ENCODE data around the gene LCLAT1.
"Not testable (repeated sequence)": the region's sequence is repeated elsewhere in the genome, so short reads cannot be mapped to it uniquely, and the experiment has no call there.

The LCLAT1 gene

GRCh38 chr2:30492185-30492584 lies 45.1 kb downstream of the LCLAT1 start:
- no peak for DNase-seq

DNA sequence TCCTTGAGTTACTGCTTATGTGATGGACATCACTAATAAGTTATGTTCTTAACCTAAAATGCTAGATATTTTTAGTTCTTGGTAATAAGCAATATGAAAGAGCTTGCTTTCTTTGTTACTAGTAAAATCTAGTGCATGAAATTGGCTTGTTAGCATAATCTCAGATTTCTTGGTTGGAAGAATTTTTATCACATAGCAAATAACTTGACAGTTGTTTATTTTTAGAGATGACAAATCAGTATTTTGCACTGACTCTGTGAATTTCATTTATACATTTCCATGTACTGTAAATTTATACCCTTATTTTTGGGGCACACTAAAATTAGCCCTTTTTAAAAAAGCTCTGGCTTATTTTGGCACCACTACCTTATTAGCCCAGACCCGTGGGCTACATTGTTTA lies 45.6 kb downstream of the LCLAT1 start:
- DNase-seq: no peak

DNA sequence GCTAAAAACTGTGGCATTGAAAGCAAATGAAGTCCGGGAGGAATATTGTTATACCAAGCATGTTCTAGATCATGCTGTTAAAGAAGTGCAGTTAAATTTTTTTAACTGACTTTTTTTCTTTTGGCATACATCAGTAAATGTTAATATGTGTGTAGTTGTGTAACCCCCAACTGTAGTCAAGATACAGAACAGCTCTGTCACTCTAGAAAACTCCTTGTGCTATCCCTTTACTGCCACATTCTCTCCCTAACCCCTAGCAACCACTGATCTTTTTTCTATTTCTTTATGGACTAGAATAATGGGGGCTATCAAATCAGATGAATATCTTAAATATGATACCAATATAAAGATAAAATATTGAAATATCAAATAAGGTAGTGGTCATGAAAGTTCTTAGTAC lies 46.4 kb downstream of the LCLAT1 start:
- DNase-seq: no peak

- not testable (repeated sequence) for DNase-seq
These were observed 48.9 kb downstream of the LCLAT1 start for GRCh38 chr2:30495896-30496295.

DNA sequence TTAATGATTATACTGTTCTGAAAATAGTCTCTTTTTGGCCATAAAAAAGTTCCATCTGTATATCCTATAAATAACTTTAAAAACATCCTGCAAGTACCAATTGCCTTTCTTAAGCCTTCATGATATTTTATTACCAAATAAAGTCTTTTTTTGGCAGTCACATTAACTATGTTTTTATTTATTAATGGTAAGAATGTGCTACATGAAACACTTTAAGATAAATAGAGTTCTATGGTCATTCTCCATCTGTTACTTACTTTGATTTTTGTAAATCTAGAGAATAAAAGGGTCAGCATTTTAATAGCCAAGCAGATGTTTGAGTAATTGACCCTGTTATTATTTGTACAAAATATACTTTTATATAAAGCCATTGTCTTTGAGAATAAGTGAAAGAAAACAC lies 52.6 kb downstream of the LCLAT1 start:
- DNase-seq: no peak

GRCh38 chr2:30500699-30501098 lies 53.7 kb downstream of the LCLAT1 start:
- DNase-seq: no peak

GRCh38 chr2:30502310-30502709 lies 55.3 kb downstream of the LCLAT1 start:
- DNase-seq: no peak

DNA sequence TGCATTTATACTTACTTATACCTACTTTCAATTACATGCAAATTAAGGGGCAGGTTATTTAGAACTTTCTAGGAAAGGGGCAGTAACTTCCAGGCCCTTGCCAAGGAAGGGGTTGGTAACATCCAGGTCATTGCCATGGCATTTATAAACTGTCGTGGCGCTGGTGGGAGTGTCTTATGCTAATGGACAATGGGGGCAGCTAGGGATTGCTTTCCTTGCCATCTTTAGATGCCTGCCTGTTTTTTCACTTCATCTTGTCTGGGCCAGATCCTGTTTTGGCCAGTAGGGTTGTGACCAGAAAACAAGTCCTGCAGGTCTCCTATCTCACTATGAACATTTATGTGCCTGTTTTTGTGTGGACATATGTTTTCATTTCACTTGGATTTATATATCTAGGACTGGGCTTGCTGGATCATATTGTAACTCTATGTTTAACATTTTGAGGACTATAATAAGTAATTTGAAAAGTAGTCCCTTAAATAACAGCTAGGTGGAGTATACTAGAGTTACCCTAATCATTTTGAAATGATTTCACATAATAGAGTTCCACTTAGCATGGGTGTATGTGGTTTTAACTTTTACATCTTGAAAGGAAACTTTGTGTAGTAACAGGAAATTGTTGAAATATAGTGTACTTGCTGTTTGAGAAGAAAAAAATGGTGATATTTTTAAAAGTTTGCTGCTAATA lies 56.1 kb downstream of the LCLAT1 start:
- no peak for DNase-seq

GRCh38 chr2:30503695-30504052 lies 56.6 kb downstream of the LCLAT1 start:
- DNase-seq: no peak

DNA sequence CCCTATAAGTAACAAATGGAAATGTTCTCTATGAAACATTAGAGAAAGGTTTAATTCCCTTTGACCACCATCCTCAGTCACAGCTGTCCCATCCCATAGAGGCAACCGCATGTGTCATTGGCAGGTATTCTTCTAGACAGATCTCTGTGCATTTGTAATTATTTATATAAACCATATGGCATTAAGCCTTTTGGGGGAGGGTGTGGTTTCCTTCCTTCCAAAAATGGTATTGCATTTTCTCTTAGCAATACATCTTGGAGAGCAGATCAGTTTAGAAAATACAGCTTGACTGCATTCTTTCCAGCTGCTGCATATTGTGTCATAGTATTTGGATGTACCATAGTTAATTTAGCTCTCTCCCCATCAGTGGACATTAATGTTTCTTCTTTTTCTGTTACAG lies 57.7 kb downstream of the LCLAT1 start:
- no peak for DNase-seq

- no peak for DNase-seq
These were observed 58.6 kb downstream of the LCLAT1 start for GRCh38 chr2:30505500-30506180.

DNA sequence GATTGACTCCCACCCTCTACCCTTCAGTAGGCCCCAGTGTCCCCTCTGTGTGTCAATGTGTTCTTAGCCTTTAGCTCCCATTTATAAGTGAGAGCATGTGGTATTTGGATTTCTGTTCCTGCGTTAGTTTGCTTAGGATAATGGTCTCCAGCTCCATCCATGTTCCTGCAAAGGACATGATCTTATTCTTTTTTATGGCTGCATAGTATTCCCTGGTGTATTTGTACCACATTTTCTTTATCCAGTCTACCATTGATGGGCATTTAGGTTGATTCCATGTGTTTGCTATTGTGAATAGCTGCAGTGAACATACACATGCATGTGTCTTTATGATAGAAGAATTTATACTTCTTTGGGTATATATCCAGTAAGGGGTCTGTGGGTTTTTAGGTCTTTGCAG lies 60.4 kb downstream of the LCLAT1 start:
- DNase-seq: not testable (repeated sequence)

DNA sequence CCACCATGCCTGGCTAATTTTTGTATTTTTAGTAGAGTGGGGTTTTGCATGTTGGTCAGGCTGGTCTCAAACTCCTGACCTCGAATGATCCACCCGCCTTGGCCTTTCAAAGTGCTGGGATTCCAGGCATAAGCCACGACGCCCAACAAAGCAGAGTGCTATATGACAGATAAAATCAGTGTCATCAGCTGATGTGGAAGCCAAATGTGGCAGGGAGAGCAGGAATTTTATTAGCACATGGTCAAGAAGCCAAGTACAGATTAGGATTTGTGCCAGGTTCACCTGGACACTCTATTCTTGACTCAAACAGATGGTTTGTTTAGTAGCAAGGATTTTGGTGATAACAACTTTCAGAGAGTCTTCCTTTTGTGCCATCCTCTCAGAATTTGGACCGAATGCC lies 62.7 kb downstream of the LCLAT1 start:
- DNase-seq: no peak

- DNase-seq: no peak
These were observed 63.4 kb downstream of the LCLAT1 start for GRCh38 chr2:30510409-30510808.

GRCh38 chr2:30511122-30512083 lies 64.4 kb downstream of the LCLAT1 start:
- no peak for DNase-seq

GRCh38 chr2:30512243-30512886 lies 65.3 kb downstream of the LCLAT1 start:
- no peak for DNase-seq

GRCh38 chr2:30513649-30514048 lies 66.6 kb downstream of the LCLAT1 start:
- DNase-seq: not testable (repeated sequence)

DNA sequence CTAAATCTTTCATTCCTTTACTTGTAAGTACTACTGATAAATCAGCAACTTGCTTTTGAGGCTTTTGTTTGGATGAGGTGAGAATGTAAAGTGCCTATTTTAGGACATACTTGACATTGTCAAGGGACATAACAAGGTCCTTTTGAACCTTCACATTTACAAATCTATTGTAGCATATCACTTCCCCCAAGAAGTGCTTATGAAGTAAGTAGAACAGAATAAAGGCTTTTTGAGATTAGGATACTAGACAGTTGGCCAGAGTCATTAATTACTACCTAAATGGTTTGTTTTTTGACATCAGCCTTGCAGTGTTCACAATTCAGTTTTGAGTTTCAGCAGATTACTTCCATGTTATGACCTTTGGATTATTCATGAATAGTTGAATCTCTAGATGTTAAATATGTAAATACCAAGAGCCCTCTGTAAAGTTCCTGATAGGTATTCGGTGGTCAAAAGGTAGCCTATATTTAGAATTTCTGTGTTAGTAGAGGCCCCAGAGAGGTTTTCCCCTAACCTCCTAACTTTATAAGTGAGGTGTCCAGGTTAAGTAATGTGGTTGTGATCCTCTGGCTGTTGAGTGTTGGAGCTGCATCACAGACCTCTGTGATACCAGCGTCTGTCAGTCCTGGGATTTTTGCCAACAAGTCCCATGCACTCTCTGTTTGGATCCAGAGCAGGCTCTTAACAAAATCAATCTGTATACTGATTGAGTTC lies 67.2 kb downstream of the LCLAT1 start:
- DNase-seq: peak; percentile 68

- no peak for DNase-seq
These were observed 67.9 kb downstream of the LCLAT1 start for GRCh38 chr2:30514848-30515435.

DNA sequence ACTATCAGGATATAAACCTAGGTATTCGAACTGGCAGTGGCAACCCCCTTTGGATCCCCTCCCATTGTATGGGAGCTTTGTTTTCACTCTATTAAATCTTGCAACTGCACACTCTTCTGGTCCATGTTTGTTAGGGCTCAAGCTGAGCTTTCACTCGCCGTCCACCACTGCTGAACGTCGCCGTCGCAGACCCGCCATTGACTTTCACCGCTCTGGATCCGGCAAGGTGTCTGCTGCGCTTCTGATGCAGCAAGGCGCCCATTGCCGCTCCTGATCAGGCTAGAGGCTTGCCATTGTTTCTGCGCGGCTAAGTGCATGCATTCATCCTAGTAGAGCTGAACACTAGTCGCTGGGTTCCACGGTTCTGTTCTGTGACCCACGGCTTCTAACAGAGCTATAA lies 69.1 kb downstream of the LCLAT1 start:
- DNase-seq: no peak

- DNase-seq: no peak
These were observed 72.8 kb downstream of the LCLAT1 start for GRCh38 chr2:30519796-30520195.

DNA sequence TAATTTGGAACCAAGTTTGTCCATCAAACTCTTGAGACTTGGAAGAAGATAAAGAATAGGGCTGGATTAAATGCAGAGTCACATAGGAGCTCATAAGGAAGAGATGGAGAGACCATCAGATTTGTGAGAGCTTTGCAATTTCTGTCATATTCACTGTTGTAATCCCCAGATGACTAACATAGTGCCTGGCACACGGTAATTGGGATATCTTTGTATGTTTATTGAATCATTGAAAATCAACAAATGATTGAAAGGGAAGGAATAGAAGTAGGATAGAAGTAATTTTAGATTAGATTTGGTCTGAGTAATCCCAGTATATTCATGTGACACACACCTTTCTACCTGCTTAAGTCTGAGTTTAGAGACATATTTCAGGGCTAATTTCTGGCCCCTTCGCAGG lies 75.4 kb downstream of the LCLAT1 start:
- no peak for DNase-seq
